ENCODE data around the gene NBPF12.
A peak's percentile ranks its signal among the peaks of the same experiment; 100 is the strongest.
"Not testable (repeated sequence)": the region's sequence is repeated elsewhere in the genome, so short reads cannot be mapped to it uniquely, and the experiment has no call there.

The NBPF12 gene

GRCh38 chr1:146938242-146938902, at the start of gene NBPF12:
TSS of gene NBPF12 (plus strand) at chr1:146938324. CDS start at chr1:146960144, 21,820 bp downstream.
- peak; percentile 85 for DNase-seq

GRCh38 chr1:146891355-146891754, 46.8 kb upstream of the NBPF12 start:
- DNase-seq, result not testable (repeated sequence)

DNA sequence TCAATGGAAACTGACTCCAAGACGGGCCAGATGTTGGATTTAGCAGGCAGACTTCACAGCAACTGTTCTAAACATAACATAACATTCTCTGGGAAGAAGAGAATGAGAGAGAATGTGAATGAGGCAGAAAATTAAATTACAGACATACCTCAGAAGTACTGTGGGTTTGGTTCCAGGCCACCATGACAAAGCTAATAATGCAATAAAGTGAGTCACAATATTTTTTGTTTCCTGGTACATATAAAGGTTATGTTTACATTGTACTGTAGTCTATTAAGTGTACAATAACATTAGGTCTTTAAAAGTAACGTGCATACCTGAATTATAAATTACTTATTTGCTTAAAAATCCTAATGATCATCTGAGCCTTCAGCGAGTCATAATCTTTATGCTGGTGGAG, 45.8 kb upstream of the NBPF12 start:
- not testable (repeated sequence) for DNase-seq

DNA sequence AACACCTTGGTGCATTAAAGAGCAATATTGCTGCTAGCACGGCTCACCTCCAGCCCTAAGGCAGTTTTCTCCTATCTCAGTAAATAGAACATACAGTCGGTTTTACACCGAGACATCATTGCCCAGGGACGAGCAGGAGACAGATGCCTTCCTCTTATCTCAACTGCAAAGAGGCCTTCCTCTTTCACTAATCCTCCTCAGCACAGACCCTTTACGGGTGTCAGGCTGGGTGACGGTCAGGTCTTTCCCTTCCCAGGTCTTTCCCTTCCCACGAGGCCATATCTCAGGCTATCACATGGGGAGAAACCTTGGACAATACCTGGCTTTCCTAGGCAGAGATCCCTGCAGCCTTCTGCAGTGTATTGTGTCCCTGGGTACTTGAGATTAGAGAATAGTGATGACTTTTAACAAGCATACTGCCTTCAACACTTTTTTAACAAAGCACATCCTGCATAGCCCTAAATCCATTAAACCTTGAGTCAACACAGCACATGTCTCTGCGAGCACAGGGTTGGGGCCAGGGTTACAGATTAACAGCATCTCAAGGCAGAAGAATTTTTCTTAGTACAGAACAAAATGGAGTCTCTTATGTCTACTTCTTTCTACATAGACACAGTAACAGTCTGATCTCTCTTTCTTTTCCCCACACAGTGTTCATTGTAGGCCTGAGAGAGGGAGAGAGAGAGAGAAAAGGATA, 30.4 kb upstream of the NBPF12 start:
- DNase-seq, result not testable (repeated sequence)

DNA sequence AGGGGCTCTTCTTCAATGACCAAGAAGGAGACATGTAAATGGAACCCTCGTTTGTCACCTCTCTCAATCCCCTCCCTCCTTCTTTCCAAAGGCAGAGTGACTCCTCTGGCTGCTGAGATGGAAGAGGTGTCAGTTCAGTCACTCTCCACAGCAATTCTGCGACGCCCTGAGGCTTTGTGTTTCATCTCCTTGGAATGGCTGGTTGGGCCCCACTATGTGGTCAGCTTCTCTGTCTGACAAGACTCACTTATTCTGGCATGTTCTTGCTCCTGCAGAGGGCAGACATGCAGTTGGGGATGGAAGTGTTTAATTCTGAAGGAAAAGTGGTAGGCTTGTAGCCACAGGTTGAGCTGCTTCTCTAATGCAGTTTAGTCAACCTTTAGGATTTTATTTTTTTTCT, 25.1 kb upstream of the NBPF12 start:
- not testable (repeated sequence) for DNase-seq

- DNase-seq, result not testable (repeated sequence)
Observed at GRCh38 chr1:146920811-146921210, 17.3 kb upstream of the NBPF12 start.

- not testable (repeated sequence) for DNase-seq
Observed at GRCh38 chr1:146922614-146923013, 15.5 kb upstream of the NBPF12 start.

DNA sequence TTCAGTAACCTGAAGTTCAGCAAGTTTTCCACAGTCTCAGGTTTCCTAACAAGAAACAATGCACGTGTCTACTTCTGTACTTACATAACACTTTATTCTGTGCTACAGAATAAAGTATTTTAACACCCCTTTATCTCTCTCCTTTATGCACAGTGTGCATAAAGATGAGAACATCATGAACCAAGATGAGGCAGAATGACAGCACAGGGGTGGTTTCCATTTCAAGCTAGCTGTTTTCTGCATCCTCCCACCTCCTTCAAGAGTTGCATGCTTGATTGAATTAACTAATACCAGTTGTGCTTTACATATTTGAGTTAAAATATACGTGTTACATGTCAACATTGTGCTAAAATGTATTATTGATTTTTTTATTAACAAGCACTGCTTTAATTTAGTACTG, 14.0 kb upstream of the NBPF12 start:
- DNase-seq, result not testable (repeated sequence)

DNA sequence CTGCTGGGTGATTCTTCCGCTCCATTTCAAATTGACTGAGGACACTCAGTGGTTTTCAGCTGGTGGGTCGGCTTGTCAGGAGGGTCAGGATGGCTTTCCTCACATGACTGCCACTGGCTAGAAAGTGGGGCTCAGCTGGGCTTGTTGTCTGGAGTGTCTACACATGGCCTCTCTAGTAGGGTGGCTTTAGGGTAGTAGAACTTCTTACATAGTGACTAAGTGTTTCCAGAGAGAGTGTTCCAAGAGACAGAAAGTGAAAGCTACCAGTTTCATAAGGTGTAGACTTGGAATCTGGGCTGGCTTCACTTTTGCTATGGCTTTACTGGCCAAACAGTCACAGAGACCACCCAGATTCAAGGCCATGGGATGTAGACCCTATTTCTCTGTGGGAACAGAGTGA, 11.7 kb upstream of the NBPF12 start:
- not testable (repeated sequence) for DNase-seq

GRCh38 chr1:146930225-146930624, 7.9 kb upstream of the NBPF12 start:
- DNase-seq, result not testable (repeated sequence)

DNA sequence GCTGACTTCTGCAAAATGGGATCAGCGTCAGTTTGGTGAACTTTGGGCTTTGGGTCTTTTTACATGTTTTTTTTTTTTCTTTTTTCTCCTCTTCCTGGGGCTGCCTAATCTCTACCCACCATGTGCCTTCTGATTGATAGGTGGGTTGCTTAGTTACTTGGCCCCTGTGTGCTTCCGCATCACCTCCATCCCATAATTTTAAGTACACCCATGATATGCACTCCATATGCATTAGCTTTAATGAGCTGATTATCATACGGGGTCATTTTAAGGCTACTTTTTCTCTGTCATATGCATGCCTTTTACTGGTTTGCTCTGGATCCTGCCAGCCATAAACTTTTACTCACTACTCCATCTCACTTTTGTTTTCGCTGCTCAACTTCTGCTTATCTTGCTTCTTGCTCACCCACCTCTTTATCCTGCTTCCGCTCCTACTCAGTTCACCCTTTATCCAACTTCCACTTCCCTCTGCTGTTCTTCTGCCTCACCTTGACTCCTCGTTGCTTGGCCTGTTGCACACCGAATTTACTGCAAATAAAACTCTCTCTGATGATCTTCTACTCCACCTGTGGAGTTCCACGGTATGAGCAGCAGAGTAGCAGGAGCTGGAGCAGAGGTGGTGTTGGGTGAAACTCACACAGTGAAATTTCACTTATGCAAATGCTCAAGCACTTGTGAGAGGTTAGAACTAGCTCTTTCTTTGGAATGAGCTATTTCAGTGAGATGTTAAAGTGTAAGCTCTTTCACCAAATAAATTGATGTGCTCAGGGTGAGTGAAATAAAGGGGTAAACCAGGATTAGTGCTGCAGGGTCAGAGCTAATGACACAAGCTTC, 3.5 kb upstream of the NBPF12 start:
- not testable (repeated sequence) for DNase-seq

- not testable (repeated sequence) for DNase-seq
Observed at GRCh38 chr1:146937462-146937861, 662 bp upstream of the NBPF12 start.

DNA sequence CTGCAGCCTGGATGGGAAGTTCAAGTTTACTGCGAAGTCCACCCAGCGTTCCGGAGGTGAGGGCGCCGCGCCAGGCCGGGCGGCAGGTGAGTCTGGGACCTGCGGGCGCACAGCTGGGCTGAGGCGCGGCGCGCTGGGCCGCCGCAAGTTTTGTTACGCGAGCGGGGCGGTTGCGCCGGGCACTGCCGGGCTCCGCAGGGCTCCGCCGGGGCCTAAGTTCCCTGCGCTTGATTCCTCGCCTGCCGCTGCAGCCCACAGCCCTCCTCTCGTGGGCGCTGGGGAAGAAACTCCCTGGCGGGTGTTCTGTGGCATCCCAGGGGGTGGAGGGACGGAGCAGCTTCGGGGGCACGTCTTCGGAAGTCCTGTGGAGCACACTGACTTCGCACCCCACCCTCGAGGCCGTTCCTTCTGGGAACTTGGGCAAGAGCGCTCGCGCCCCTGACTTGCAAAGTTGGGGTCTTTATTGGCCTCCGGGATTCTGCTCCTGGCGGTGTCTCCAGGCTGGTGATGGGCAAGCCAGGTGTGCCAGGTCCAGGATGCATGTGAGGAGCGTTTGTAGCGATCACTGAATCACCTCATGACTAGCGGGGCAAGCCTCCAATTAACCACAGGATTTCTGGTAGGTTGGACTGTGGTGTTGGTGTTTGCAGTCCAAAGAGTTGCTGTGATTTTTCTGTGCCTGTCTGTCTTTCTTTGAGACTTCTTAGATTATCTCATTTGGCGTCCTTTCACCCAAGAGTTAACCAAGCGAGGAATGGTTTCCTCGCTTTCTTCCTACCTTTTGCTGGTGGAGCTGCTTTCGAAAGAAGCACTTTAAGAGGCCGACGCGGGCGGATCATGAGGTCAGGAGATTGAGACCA, 1.0 kb downstream of the NBPF12 start:
- not testable (repeated sequence) for DNase-seq

DNA sequence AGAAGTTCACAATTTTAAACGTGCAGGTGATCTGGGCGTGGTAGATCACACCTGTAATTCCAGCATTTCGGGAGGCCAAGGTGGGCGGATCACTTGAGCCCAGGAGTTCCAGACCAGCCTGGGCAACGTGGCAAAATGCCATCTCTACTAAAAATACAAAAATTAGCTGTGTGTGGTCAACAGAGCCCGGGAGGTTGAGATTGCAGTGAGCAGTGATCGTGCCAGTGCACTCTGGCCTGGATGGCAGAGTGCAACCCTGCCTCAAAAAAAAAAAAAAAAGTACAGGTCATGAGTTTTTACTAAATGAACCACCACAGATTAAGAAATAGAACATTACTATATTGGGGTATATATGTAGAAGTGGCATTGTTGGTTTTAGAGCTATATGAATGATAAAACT, 2.2 kb downstream of the NBPF12 start:
- not testable (repeated sequence) for DNase-seq

DNA sequence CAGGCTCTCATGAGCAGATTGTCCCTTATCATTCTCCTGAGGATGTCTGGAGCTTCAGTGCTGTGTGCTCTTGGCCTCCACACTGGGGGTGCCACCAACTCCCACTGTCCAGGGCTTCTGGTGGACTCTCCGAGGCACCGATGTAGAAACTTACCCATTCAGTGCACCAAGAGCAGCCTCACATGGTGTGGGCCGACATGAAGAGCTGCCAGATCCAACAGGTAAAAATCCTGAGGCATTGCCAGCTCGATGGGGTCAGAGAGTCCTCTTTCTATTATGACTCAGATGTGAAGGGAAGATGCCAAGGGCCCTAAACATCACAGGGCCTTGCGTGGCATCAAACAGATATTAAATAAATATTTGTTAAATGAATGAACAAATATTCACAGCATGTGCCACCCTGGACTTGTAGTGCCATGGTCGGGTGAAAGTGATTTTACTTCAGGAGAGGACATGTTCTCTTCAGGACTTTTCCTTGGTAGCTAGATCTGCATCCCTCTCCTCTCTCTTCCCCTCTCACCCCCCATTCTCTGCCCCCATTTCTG, 5.3 kb downstream of the NBPF12 start:
- DNase-seq, result not testable (repeated sequence)

DNA sequence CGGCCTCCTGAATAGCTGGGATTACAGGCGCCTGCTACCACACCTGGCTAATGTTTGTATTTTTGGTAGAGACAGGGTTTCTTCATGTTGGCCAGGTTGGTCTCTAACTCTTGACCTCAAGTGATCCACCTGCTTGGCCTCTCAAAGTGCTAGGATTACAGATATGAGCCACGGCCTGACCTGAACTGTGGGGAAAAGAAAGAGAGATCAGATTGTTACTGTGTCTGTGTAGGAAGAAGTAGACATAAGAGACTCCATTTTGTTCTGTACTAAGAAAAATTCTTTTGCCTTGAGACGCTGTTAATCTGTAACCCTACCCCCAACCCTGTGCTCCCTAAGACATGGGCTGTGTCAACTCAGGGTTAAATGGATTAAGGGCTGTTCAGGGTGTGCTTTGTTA, 10.0 kb downstream of the NBPF12 start:
- DNase-seq, result not testable (repeated sequence)

- not testable (repeated sequence) for DNase-seq
Observed at GRCh38 chr1:146964340-146964739, 26.2 kb downstream of the NBPF12 start.

- DNase-seq, result not testable (repeated sequence)
Observed at GRCh38 chr1:146966351-146966750, 28.2 kb downstream of the NBPF12 start.

GRCh38 chr1:146970656-146971055, 32.5 kb downstream of the NBPF12 start:
- not testable (repeated sequence) for DNase-seq

GRCh38 chr1:146972681-146973080, 34.6 kb downstream of the NBPF12 start:
- not testable (repeated sequence) for DNase-seq

- not testable (repeated sequence) for DNase-seq
Observed at GRCh38 chr1:146985855-146986254, 47.7 kb downstream of the NBPF12 start.

GRCh38 chr1:146986450-146986849, 48.3 kb downstream of the NBPF12 start:
- DNase-seq, result not testable (repeated sequence)
